Measurements from ENCODE around the gene AGO4. TPM values are rescaled to one million over a fixed set of nuclear protein-coding genes. Genes with fewer than 3 reads are reported as not detected.
"Not testable (repeated sequence)": the region's sequence is repeated elsewhere in the genome, so short reads cannot be mapped to it uniquely, and the experiment has no call there.

The AGO4 gene
- total RNA-seq, 4 donors from 2014 or later: 4.6 to 18.1 (median 7.5) TPM

- no peak for TF ChIP-seq POLR2A (IDR thresholded peaks at IDR 0.05)
- no peak for TF ChIP-seq CTCF (IDR thresholded peaks at IDR 0.05)
- DNase-seq: no peak
- intact Hi-C loops (cut with DNase I): no loop called here
- no peaks in the 10 kb centered on the region for H3K9me3 ChIP-seq
- H3K4me3 ChIP-seq: no peak overlapping the region
- no peaks in the 10 kb centered on the region for H3K4me1 ChIP-seq
- H3K36me3 ChIP-seq: no peaks in the 10 kb centered on the region
- no peak overlapping the region for H3K27ac ChIP-seq
- WGBS, 2 donors: 86 to 96% methylated on average over 2 of the region's 2 CpGs
- no peaks in the 10 kb centered on the region for H3K27me3 ChIP-seq
These were observed 24.7 kb upstream of the AGO4 start for GRCh38 chr1:35783055-35783583.

- DNase-seq; intact Hi-C loops (cut with DNase I); H3K4me1 ChIP-seq; H3K27ac ChIP-seq; H3K36me3 ChIP-seq; H3K27me3 ChIP-seq; H3K9me3 ChIP-seq; H3K4me3 ChIP-seq: not testable (repeated sequence)
- WGBS, 2 donors: 83 to 84% methylated on average over 8 of the region's 8 CpGs
These were observed 23.5 kb upstream of the AGO4 start for GRCh38 chr1:35784364-35784763.

- intact Hi-C loops (cut with DNase I): no loop called here
- Histone ChIP-seq H3K4me3 (no peak overlapping the region), H3K27ac (no peak overlapping the region), H3K9me3 (no peaks in the 10 kb centered on the region), H3K4me1 (no peaks in the 10 kb centered on the region), H3K27me3 (no peaks in the 10 kb centered on the region), H3K36me3 (no peaks in the 10 kb centered on the region)
- 45 to 64% methylated on average over 3 of the region's 3 CpGs for WGBS, 2 donors
- no peak for DNase-seq
- TF ChIP-seq POLR2A (IDR thresholded peaks at IDR 0.05): no peak
- TF ChIP-seq CTCF (IDR thresholded peaks at IDR 0.05): no peak
These were observed 19.7 kb upstream of the AGO4 start for GRCh38 chr1:35788139-35788538.

GRCh38 chr1:35790670-35791069 is 17.1 kb upstream of the AGO4 start:
- TF ChIP-seq CTCF (IDR thresholded peaks at IDR 0.05) (no peak), POLR2A (IDR thresholded peaks at IDR 0.05) (no peak)
- Histone ChIP-seq H3K27me3 (no peaks in the 10 kb centered on the region), H3K4me1 (no peaks in the 10 kb centered on the region), H3K4me3 (no peak overlapping the region), H3K36me3 (no peaks in the 10 kb centered on the region), H3K9me3 (no peaks in the 10 kb centered on the region), H3K27ac (no peak overlapping the region)
- 88 to 90% methylated on average over 2 of the region's 2 CpGs for WGBS, 2 donors
- intact Hi-C loops (cut with DNase I): no loop called here
- no peak for DNase-seq

GRCh38 chr1:35795295-35795694 is 12.5 kb upstream of the AGO4 start:
- no peaks in the 10 kb centered on the region for H3K27me3 ChIP-seq
- H3K36me3 ChIP-seq: no peaks in the 10 kb centered on the region
- no peak overlapping the region for H3K27ac ChIP-seq
- H3K9me3 ChIP-seq: no peaks in the 10 kb centered on the region
- intact Hi-C loops (cut with DNase I): no loop called here
- no peak for TF ChIP-seq POLR2A (IDR thresholded peaks at IDR 0.05)
- H3K4me3 ChIP-seq: no peak overlapping the region
- no peaks in the 10 kb centered on the region for H3K4me1 ChIP-seq
- no peak for DNase-seq
- WGBS, 2 donors: 78 to 86% methylated on average over 7 of the region's 7 CpGs

- intact Hi-C loops (cut with DNase I): no loop called here
- H3K9me3 ChIP-seq: no peaks in the 10 kb centered on the region
These were observed 10.4 kb upstream of the AGO4 start for GRCh38 chr1:35797380-35797779.

GRCh38 chr1:35798019-35798418 is 9.8 kb upstream of the AGO4 start:
- 63 to 71% methylated on average over 2 of the region's 2 CpGs for WGBS, 2 donors
- intact Hi-C loops (cut with DNase I); H3K9me3 ChIP-seq; H3K4me3 ChIP-seq; H3K4me1 ChIP-seq; H3K36me3 ChIP-seq; H3K27ac ChIP-seq; DNase-seq; H3K27me3 ChIP-seq: not testable (repeated sequence)

More at GRCh38 chr1:35797380-35797779, 10.4 kb upstream of the AGO4 start:
- no peaks in the 10 kb centered on the region for H3K27me3 ChIP-seq
- H3K4me1 ChIP-seq: no peaks in the 10 kb centered on the region
- no peaks in the 10 kb centered on the region for H3K36me3 ChIP-seq
- H3K27ac ChIP-seq: no peak overlapping the region
- TF ChIP-seq CTCF (IDR thresholded peaks at IDR 0.05): no peak
- no peak for TF ChIP-seq POLR2A (IDR thresholded peaks at IDR 0.05)
- WGBS, 2 donors: 30 to 52% methylated on average over 3 to 5 of the region's 5 CpGs
- H3K4me3 ChIP-seq: no peak overlapping the region
- DNase-seq: no peak

GRCh38 chr1:35800167-35800887 is 7.5 kb upstream of the AGO4 start:
- not testable (repeated sequence) for H3K27ac ChIP-seq

More at GRCh38 chr1:35800167-35800887, 7.5 kb upstream of the AGO4 start:
- H3K9me3 ChIP-seq; H3K27me3 ChIP-seq; H3K36me3 ChIP-seq; H3K4me3 ChIP-seq; H3K4me1 ChIP-seq; intact Hi-C loops (cut with DNase I); DNase-seq: not testable (repeated sequence)
- WGBS, 2 donors: 70 to 78% methylated on average over 7 to 11 of the region's 11 CpGs
